ENCODE data around the gene UBE2D2. TPM values are rescaled to one million over a fixed set of nuclear protein-coding genes. Genes with fewer than 3 reads are reported as not detected.

The UBE2D2 gene
- total and polyA plus RNA-seq, 2 experiments from 2014 or later = 120 to 172 TPM

DNA sequence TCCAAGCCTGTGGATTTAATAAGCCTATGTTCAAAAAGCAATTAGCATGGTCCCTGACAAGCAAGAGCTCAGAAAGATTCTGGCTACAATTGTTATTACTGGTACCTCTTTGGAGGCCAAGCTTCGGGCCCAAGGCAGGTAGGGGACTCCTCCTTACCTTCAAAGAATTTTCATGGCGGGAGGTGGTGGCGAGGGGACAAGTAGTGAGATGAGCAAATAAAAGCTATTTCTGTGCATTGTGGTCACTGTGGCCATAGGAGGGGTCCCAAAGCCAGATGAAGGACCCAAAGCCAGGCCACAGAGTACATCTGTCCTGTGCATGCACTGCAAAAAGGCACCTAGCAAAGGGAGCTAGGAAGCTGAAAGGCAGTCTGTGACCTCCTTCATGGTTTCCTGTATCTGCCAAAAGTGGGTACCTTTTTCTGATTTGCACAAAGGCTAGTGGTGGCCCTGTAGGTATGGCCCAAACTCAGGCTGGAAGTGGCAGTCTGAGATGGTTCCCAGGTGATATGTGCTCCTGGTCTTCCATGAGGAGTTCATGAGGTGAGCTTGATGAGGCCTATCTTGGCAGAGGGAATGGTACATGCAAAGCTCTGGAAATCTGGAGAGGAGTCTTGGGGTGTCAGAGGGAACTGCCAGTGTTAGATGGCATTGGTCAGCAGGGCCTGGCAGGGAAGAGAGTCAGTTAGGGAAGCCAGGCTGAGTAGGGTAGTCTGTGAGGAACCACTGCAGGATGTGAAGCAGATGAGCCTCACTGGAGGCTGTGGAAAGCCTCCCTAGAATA, 83.7 kb downstream of the UBE2D2 start:
- H3K4me2 ChIP-seq = no peak overlapping the region
- H3K79me2 ChIP-seq (replicated peaks; ENCODE audit: insufficient read depth) = peaks cover 11% of the 10 kb centered on the region
- H3K4me1 ChIP-seq (ENCODE audit: insufficient read depth) = peaks cover 55% of the 10 kb centered on the region
- no peak overlapping the region for H2AFZ ChIP-seq
- peaks cover 47% of the 10 kb centered on the region for H3K27me3 ChIP-seq (ENCODE audit: insufficient read depth)
- peaks cover 24% of the 10 kb centered on the region for H3F3A ChIP-seq (replicated peaks; ENCODE audit: low read depth)
- H3K36me3 ChIP-seq (ENCODE audit: insufficient read depth) = no peaks in the 10 kb centered on the region
- TF ChIP-seq EZH2 (IDR thresholded peaks at IDR 0.05; ENCODE audit: low read depth, unreplicated experiment) (no peak), ZNF331 (CRISPR knock-in tag; IDR thresholded peaks at IDR 0.05; ENCODE audit: low read depth) (no peak)
- H3K9me3 Mint-ChIP-seq = peaks cover 4% of the 10 kb centered on the region; the same call in 1 of the 3 replicates
- peaks cover 8% of the 10 kb centered on the region; the same call in 1 of the 2 replicates for H4K20me1 ChIP-seq (replicated peaks; ENCODE audit: insufficient read depth)
- no peak overlapping the region for H3K27ac Mint-ChIP-seq
- peaks cover 71% of the 10 kb centered on the region for H3K4me1 Mint-ChIP-seq
- no peak overlapping the region for H3K27ac ChIP-seq (ENCODE audit: low read depth)
- no peaks in the 10 kb centered on the region for H3K9me2 ChIP-seq (ENCODE audit: insufficient read depth)
- H3K27me3 Mint-ChIP-seq (ENCODE audit: insufficient read depth, low read depth, poor library complexity) = peaks cover 54% of the 10 kb centered on the region
- H3K4me3 Mint-ChIP-seq = no peak overlapping the region; the same call in 2 of the 3 replicates
- ATAC-seq = no peak
- peaks cover 11% of the 10 kb centered on the region for H3K36me3 Mint-ChIP-seq (ENCODE audit: low read depth)
- no peak for DNase-seq (ENCODE audit: low spot score)
- H3K4me3 ChIP-seq = no peak overlapping the region

DNA sequence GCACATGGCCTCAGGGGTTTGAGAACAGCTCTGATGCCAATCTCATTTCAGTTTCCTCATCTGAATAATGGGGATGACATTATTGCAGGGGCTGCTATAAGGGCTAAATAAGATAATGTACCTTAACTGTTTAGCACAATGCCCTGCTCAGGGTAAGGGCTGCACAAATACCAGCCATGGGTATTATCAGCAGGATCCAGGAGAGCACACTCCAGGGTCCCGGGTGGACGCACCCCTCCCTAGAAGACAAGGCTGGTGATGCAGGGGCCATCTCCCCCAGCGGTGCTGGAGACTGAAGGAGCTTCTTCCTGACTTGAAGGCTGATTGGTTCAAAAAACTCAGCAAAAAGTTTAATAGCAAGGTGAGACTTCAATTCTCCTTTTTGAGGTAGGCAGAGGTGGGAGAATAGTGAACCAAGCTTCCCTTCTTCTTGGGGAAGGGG, 84.3 kb downstream of the UBE2D2 start:
- H3K4me1 Mint-ChIP-seq = peaks cover 65% of the 10 kb centered on the region
- H3K4me3 ChIP-seq = no peak overlapping the region
- DNase-seq (ENCODE audit: low spot score) = no peak
- TF ChIP-seq EZH2phosphoT487 (IDR thresholded peaks at IDR 0.05; ENCODE audit: unreplicated experiment) (no peak), ZNF114 (CRISPR knock-in tag; IDR thresholded peaks at IDR 0.05) (no peak), JUNB (IDR thresholded peaks at IDR 0.05; ENCODE audit: unreplicated experiment) (no peak), POLR2AphosphoS5 (IDR thresholded peaks at IDR 0.05; ENCODE audit: low read depth) (no peak), CREB1 (CRISPR knock-in tag; IDR thresholded peaks at IDR 0.05; ENCODE audit: low read depth) (no peak), EZH2 (IDR thresholded peaks at IDR 0.05; ENCODE audit: low read depth, unreplicated experiment) (no peak), STAT1 (IDR thresholded peaks at IDR 0.05; ENCODE audit: unreplicated experiment) (no peak)
- TF ChIP-seq, protein P1, sequence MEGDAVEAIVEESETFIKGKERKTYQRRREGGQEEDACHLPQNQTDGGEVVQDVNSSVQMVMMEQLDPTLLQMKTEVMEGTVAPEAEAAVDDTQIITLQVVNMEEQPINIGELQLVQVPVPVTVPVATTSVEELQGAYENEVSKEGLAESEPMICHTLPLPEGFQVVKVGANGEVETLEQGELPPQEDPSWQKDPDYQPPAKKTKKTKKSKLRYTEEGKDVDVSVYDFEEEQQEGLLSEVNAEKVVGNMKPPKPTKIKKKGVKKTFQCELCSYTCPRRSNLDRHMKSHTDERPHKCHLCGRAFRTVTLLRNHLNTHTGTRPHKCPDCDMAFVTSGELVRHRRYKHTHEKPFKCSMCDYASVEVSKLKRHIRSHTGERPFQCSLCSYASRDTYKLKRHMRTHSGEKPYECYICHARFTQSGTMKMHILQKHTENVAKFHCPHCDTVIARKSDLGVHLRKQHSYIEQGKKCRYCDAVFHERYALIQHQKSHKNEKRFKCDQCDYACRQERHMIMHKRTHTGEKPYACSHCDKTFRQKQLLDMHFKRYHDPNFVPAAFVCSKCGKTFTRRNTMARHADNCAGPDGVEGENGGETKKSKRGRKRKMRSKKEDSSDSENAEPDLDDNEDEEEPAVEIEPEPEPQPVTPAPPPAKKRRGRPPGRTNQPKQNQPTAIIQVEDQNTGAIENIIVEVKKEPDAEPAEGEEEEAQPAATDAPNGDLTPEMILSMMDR (conservative IDR thresholded peaks at IDR 0.05; ENCODE audit: low read depth in 2 of 2) = no peak
- TF ChIP-seq, protein P2, sequence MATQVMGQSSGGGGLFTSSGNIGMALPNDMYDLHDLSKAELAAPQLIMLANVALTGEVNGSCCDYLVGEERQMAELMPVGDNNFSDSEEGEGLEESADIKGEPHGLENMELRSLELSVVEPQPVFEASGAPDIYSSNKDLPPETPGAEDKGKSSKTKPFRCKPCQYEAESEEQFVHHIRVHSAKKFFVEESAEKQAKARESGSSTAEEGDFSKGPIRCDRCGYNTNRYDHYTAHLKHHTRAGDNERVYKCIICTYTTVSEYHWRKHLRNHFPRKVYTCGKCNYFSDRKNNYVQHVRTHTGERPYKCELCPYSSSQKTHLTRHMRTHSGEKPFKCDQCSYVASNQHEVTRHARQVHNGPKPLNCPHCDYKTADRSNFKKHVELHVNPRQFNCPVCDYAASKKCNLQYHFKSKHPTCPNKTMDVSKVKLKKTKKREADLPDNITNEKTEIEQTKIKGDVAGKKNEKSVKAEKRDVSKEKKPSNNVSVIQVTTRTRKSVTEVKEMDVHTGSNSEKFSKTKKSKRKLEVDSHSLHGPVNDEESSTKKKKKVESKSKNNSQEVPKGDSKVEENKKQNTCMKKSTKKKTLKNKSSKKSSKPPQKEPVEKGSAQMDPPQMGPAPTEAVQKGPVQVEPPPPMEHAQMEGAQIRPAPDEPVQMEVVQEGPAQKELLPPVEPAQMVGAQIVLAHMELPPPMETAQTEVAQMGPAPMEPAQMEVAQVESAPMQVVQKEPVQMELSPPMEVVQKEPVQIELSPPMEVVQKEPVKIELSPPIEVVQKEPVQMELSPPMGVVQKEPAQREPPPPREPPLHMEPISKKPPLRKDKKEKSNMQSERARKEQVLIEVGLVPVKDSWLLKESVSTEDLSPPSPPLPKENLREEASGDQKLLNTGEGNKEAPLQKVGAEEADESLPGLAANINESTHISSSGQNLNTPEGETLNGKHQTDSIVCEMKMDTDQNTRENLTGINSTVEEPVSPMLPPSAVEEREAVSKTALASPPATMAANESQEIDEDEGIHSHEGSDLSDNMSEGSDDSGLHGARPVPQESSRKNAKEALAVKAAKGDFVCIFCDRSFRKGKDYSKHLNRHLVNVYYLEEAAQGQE (IDR thresholded peaks at IDR 0.05; ENCODE audit: unreplicated experiment) = no peak

More for the DNA sequence above, 84.3 kb downstream of the UBE2D2 start:
- Histone ChIP-seq H3K27ac (ENCODE audit: low read depth) (no peak overlapping the region), H4K20me1 (replicated peaks; ENCODE audit: insufficient read depth) (peaks cover 8% of the 10 kb centered on the region; the same call in 1 of the 2 replicates), H3K36me3 (ENCODE audit: insufficient read depth) (no peaks in the 10 kb centered on the region), H3K27me3 (ENCODE audit: insufficient read depth) (peaks cover 47% of the 10 kb centered on the region), H3K4me1 (ENCODE audit: insufficient read depth) (peaks cover 50% of the 10 kb centered on the region), H3F3A (replicated peaks; ENCODE audit: low read depth) (peaks cover 26% of the 10 kb centered on the region), H3K4me2 (no peak overlapping the region), H3K79me2 (replicated peaks; ENCODE audit: insufficient read depth) (peaks cover 17% of the 10 kb centered on the region), H2AFZ (no peak overlapping the region), H3K9me2 (ENCODE audit: insufficient read depth) (no peaks in the 10 kb centered on the region)
- Mint-ChIP-seq H3K36me3 (ENCODE audit: low read depth) (peaks cover 12% of the 10 kb centered on the region), H3K4me3 (no peak overlapping the region; the same call in 2 of the 3 replicates), H3K27me3 (ENCODE audit: insufficient read depth, low read depth, poor library complexity) (peaks cover 55% of the 10 kb centered on the region), H3K27ac (no peak overlapping the region), H3K9me3 (peaks cover 5% of the 10 kb centered on the region; the same call in 1 of the 3 replicates)
- ATAC-seq = no peak
